ENCODE measurements around the gene MISP3. TPM values are rescaled to one million over a fixed set of nuclear protein-coding genes. Genes with fewer than 3 reads are reported as not detected.
"Not testable (repeated sequence)": the region's sequence is repeated elsewhere in the genome, so short reads cannot be mapped to it uniquely, and the experiment has no call there.

The MISP3 gene
- 1.6 and 2.3 TPM in 2 replicates for total RNA-seq (2014; rRNA removed; shearing (Covaris generic); ENCODE audit: low replicate concordance)

DNA sequence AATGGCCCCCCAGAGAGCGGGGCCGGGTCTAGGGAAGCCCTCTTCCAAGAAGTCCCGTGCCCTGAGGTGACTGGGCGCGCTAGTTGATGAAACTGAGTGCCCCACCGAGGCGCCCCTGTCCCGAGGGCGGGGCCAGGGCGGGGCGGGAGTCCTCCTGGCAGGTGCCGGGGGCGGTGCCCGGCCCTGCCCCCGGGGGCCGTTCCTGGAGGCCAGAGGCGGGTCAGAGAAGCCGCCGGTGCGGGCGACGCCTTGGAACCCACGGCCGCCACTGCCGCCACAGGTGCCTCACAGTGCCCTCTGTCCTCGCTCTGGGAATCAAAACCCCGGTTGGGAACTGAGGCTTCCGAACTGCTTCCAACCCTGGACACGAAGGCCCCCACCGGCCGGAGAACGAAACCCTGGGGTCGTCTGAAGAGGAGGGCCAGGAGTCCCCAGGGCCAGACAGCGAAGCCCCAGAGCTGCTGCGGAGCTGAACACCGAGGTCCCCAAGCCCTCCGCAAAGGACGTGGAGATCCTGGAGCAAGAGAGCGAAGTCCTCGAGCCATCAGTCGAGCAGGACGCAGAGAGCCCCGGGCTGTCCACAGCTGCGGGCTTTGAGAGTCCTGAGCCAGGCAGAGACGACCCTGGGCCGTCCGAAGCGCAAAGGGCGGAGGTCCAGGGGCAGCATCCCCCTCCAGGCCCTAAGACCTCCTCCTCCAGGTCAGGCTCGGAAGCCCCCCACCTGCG is at the start of gene MISP3:
TSS of gene MISP3 (plus strand) at position 252 of the 726 bp plus-strand sequence. CDS start 524 bp downstream, outside the sequence.
- Histone ChIP-seq H3K36me3 (no peaks in the 10 kb centered on the region), H3K9me3 (no peaks in the 10 kb centered on the region), H3K4me3 (peak within 1 kb of the TSS; percentile 64), H3K27me3 (peaks cover 7% of the 10 kb centered on the region)
- no peak for DNase-seq

DNA sequence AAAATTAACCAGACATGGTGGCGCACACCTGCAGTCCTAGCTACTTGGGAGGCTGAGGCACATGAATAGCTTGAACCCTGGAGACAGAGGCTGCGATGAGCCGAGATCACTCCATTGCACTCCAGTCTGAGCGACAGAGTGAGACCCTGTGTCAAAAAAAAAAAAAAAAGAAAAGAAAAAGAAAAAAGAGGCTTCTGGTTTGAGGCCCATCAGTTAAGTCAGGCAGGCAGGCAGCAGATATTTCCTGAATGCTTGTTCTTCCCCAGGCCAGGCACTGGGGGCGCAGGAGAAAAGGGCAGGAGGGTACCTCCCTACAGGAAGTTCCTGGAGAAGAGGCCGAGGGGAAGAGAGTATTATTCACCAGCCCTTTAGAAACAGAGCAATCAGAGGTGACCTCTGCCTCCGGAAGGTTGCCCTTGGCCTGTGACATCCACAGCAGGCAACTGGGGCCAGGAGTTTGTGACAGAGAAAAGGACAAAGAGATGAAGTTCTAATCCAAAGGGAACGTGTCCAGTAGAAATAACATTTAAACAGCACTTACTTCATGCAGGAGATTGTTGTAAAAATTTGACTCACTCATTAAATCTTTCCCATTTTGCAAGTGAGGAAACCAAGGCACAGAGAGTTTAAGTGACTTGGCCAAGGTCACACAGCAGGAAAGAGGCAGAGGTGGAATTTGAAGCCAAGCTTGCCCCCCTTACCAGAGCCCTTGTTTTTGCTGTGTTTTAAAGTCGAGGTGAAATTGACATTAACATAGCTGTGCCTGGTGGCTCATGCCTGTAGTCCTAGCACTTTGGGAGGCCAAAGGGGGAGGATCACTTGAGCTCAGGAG is 49.0 kb upstream of the MISP3 start:
- peak; percentile 80 for DNase-seq
- Histone ChIP-seq H3K36me3 (no peaks in the 10 kb centered on the region), H3K9me3 (no peaks in the 10 kb centered on the region), H3K4me3 (no peak overlapping the region), H3K27me3 (no peaks in the 10 kb centered on the region; the same call in 1 of the 2 replicates)

DNA sequence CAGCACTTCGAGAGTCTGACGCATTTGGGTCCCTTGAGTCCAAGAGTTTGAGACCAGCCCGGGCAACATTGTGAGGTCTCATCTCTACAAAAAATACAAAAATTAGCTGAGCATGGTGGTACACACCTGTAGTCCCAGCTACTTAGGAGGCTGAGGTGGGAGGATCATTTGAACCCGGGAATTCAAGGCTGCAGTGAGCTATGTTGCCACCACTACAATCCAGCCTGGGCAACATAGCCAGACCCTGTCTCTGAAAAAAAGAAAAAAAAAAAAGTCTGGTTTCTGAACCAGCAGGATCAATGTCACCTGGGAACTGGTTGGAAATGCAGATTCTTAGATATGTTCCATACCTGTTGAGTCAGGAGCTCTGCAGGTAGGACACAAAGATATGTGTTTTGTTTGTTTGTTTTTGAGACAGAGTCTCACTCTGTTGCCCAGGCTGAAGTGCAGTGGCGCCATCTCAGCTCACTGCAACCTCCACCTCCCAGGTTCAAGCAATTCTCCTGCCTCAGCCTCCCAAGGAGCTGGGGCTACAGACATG is 45.9 kb upstream of the MISP3 start:
- not testable (repeated sequence) for H3K4me3 ChIP-seq, H3K27me3 ChIP-seq, H3K9me3 ChIP-seq, DNase-seq, H3K36me3 ChIP-seq

DNA sequence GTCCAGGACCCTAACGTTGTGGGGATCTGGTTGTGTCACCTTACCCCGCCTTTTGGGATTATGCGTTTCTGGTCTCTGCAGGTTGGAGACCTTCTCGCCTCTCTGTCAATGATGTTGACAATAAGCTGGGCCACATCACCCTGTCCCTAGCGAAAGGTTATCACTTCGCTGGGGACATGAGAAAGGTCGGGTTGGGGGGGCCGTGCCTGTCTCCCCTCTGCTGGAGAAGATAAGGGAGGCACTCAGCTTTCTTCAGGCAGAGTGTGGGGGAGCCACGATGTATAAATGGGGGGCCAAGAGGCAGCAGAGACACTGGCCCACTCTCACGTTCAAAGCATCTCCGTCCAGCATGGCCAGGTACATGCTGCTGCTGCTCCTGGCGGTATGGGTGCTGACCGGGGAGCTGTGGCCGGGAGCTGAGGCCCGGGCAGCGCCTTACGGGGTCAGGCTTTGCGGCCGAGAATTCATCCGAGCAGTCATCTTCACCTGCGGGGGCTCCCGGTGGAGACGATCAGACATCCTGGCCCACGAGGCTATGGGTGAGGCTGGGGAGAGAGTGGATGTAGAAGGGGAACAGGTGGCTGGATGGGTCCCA is 44.6 kb upstream of the MISP3 start, which contains the start of gene RLN3:
TSS of gene RLN3 (plus strand) at position 293 of the 595 bp plus-strand sequence. CDS start at position 350, 57 bp downstream.
- H3K27me3 ChIP-seq: peaks cover 5% of the 10 kb centered on the region; the same call in 1 of the 2 replicates
- H3K9me3 ChIP-seq: no peaks in the 10 kb centered on the region
- no peaks in the 10 kb centered on the region for H3K36me3 ChIP-seq
- no peak for DNase-seq
- no peak within 1 kb of the TSS for H3K4me3 ChIP-seq

DNA sequence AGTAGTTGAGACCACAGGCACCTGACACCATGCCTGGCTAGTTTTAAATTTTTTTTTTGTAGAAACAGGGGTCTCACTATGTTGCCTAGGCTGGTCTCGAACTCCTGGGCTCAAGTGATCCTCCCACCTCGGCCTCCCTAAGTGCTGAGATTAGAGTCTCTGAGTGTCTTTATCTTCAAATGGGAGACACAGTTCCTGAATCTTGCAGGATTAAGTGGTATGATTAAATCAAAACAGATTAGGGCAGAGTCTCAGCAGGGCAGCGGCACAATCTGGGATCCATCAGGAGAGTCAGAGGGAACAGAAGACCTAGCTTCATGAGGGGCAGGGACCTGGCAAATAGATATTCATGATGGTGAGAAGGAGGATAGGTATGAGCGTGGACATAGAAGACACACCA is 43.7 kb upstream of the MISP3 start:
- no peak overlapping the region for H3K4me3 ChIP-seq
- H3K27me3 ChIP-seq: peaks cover 5% of the 10 kb centered on the region; the same call in 1 of the 2 replicates
- no peaks in the 10 kb centered on the region for H3K36me3 ChIP-seq
- no peaks in the 10 kb centered on the region for H3K9me3 ChIP-seq
- no peak for DNase-seq

DNA sequence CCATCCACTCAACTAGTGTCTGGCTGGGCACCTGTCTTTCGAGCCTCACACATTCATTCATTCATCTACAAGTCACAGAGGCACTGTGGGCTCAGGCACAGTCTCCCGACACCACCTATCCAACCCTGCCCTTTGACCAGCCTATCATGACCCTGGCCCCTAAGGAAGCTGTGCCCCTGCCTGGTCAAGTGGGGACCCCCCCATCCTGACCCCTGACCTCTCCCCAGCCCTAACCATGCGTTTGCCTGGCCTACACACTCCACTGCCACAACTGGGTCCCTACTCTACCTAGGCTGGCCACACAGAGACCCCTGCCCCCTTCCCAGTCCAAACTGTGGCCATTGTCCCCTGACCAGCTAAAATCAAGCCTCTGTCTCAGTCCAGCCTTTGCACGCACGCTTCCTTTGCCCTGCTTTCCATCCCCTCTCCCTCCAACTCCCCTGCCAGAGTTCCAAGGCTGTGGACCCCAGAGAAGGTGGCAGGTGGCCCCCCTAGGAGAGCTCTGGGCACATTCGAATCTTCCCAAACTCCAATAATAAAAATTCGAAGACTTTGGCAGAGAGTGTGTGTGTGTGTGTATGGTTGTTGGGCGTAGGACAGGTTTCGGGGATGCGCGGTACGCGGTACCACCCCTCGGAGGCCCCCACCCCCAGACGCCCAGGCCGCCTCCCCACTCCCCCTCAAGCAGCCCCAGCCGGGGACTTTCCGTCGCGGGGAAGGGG is 41.4 kb upstream of the MISP3 start:
- no peak for DNase-seq
- peaks cover 5% of the 10 kb centered on the region; the same call in 1 of the 2 replicates for H3K27me3 ChIP-seq
- H3K36me3 ChIP-seq: no peaks in the 10 kb centered on the region
- no peaks in the 10 kb centered on the region for H3K9me3 ChIP-seq
- H3K4me3 ChIP-seq: peak overlapping the region; percentile 58

DNA sequence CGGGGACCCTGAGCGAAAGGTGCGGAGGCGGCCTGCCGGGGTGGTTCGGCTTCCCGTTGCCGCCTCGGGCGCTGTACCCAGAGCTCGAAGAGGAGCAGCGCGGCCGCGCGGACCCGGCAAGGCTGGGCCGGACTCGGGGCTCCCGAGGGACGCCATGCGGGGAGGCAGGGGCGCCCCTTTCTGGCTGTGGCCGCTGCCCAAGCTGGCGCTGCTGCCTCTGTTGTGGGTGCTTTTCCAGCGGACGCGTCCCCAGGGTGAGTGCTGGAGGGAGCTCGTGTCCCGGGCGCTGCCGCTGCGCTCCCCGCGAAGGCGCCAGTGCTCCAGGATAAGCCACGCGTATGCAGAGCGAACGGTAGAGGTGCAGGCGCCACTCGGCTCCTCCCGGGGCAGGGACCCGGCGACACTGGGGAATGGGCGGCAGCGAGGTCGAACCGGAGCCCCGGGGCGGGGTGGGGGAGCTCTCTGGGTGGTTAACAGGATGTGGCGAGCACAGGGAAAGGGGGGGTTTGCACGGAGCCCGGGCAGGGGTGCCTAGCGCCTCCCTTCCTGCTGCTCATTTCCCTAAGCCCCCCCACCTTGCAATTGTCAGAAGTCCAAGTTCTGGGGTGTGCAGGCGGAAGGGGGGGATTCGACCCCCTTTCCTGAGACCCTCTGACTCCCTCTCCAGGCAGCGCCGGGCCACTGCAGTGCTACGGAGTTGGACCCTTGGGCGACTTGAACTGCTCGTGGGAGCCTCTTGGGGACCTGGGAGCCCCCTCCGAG is 40.7 kb upstream of the MISP3 start, which contains the start of gene IL27RA:
TSS of gene IL27RA (plus strand) at position 44 of the 762 bp plus-strand sequence. CDS start at position 155, 111 bp downstream.
- H3K27me3 ChIP-seq: peaks cover 5% of the 10 kb centered on the region; the same call in 1 of the 2 replicates

DNA sequence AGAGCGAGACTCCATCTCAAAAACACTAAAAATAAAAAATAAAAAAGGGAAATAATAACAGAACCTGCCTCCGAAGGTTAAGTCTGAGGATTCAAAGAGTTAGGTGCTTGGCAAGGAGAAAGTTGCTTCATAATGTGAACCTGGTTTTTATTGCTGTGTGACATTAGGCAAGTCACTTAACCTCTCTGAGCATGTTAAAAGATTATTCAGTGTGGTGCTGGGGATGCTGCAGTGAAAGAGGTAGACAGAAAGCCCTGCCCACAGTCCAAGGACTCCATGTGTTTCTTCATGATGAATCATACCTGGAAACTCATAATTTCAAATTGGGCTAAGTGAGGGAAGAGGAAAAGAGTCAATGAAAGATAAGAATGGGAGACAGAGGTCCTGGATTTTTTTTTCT is 38.6 kb upstream of the MISP3 start:
- Histone ChIP-seq H3K9me3 (no peaks in the 10 kb centered on the region), H3K36me3 (no peaks in the 10 kb centered on the region), H3K4me3 (no peak overlapping the region), H3K27me3 (0 out of 2 replicates have a peak, but pooled peaks cover 5% of the 10 kb centered on the region)
- no peak for DNase-seq

More for the DNA sequence above, 40.7 kb upstream of the MISP3 start, which contains the start of gene IL27RA:
- peak; percentile 70 for DNase-seq
- H3K9me3 ChIP-seq: no peaks in the 10 kb centered on the region
- peak within 1 kb of the TSS; percentile 58 for H3K4me3 ChIP-seq
- no peaks in the 10 kb centered on the region for H3K36me3 ChIP-seq

DNA sequence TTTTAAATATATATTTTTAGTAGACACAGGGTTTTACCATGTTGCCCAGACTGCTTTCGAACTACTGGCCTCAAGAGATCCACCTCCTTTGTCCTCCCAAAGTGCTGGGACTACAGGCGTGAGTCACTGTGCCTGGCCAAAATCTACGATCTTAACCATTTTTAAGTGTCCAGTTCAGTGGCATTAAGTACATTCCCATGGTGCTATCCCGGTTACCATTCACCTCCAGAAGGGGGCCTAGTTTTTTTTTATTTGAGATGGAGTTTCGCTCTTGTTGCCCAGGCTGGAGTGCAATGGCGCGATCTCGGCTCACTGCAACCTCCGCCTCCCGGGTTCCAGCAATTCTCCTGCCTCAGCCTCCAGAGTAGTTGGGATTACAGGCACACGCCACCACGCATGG is 37.4 kb upstream of the MISP3 start:
- H3K4me3 ChIP-seq, H3K9me3 ChIP-seq, H3K27me3 ChIP-seq, H3K36me3 ChIP-seq, DNase-seq: not testable (repeated sequence)

DNA sequence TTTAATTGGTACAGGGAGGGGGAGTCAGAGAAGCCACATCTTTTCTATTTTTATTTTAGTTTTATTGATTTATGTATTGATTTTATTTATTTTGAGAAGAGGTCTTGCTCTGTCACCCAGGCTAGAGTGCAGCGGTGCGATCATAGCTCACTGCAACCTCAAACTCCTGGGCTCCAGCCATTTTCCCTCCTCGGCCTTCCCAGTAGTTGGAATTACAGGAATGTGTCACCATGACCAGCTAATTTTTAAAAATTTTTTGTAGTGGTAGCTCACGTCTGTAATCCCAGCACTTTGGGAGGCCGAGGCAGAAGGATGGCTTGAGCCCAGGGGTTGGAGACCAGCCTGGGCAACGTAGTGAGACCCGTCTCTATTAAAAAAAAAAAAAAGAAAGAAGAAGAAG is 36.9 kb upstream of the MISP3 start:
- no peaks in the 10 kb centered on the region for H3K36me3 ChIP-seq
- no peak overlapping the region for H3K4me3 ChIP-seq
- no peak for DNase-seq
- H3K27me3 ChIP-seq: 0 out of 2 replicates have a peak, but pooled peaks cover 3% of the 10 kb centered on the region
- no peaks in the 10 kb centered on the region for H3K9me3 ChIP-seq

DNA sequence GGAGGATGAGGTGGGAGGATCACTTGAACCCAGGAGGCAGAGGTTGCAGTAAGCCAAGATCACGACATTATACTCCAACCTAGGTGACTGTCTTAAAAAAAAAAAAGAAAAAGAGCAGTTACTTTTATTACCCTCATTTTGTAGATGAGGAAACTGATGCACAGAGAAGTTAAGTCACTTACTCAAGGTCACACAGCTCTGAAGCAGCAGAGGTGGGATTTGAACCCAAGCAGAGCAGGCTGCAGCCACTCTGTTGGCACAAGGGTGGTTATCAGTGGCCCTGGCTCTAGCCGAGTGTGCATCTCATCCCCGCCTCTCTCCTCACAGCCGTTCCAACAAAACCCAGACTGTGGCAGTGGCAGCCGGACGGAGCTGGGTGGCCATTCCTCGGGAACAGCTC is 33.4 kb upstream of the MISP3 start:
- no peak for DNase-seq
- no peaks in the 10 kb centered on the region for H3K27me3 ChIP-seq
- no peaks in the 10 kb centered on the region for H3K36me3 ChIP-seq
- H3K9me3 ChIP-seq: no peaks in the 10 kb centered on the region
- H3K4me3 ChIP-seq: no peak overlapping the region

DNA sequence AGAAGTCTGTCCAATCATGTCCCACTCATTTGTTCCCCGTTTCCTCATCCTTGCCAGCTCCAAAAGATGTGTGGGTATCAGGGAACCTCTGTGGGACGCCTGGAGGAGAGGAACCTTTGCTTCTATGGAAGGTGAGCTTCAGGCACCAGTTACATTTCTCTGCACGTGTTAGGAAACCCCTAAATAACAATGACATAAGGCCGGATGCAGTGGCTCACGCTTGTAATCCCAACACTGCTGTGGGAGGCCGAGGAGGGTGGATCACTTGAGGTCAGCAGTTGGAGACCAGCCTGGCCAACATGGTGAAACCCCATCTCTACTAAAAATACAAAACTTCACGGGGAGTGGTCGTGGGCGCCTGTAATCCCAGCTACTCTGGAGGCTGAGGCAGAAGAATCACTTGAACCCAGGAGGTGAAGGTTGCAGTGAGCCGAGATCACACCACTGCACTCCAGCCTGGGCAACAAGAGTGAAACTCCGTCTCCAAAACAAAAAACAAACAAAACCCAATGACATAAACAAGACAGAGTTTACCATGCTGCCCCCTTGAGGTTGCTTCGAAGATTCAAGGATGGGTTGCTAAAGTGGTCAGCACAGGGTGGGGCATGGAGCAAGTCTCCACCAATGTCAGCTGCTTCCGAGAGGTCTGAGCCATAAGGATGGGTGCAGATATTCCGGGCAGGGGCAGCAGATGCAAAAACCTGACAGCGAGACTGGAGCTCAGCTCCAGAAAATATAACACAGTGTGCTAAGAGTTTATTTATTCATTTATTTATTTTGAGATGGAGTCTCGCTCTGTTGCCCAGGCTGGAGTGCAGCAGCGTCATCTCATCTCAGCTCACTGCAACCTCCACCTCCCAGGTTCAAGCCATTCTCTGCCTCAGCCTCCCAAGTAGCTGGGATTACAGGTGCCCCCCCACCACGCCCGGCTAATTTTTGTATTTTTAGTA is 29.7 kb upstream of the MISP3 start:
- not testable (repeated sequence) for H3K27me3 ChIP-seq, H3K4me3 ChIP-seq, H3K36me3 ChIP-seq, H3K9me3 ChIP-seq
- peak; percentile 78 for DNase-seq

DNA sequence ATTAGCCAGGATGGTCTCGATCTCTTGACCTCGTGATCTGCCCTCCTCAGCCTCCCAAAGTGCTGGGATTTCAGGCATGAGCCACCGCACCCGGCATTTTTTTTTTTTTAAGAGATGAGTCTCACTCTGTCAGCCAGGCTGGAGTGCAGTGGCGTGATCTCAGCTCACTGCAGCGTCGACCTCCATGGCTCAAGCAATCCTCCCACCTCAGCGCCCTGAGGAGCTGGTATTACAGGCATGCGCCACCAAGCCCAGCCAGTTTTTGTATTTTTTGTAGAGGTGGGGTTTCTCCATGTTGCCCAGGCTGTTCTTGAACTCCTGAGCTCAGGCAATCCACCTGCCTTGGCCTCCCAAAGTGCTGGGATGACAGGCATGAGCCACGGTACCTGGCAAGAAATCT is 24.7 kb upstream of the MISP3 start:
- H3K9me3 ChIP-seq, DNase-seq, H3K27me3 ChIP-seq, H3K4me3 ChIP-seq, H3K36me3 ChIP-seq: not testable (repeated sequence)

DNA sequence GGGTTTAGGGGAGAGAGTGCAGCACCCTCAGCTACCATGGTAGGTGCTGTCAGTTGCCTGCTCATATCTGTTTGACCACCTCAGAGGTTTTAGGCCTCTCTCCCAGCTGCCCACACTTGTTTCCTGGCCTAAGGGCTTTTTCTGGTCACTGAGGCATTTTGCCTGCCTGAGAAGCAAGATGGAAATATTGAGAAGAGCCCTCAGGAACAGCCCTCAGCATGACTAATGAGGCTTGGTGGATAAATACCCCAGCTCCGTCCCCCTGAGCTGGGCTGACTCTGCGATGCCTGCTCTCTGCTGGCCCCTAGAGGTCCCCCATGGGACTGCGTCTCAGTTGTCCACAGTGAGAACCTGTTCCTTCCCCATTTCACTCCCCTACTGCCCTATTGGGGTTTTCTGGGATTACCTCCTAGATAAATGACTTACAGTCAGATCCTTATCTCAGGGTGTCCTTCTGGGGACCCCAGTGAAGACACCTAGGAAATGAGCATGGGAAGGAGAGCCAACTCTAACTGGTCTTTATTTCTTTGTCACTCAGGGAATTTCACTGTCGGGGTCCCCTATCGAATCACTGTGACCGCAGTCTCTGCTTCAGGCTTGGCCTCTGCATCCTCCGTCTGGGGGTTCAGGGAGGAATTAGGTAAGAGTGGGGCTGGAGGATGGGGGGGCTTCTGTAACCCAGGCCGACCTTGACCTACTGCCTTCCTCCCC is 24.0 kb upstream of the MISP3 start:
- H3K4me3 ChIP-seq: no peak overlapping the region
- H3K9me3 ChIP-seq: peaks cover 7% of the 10 kb centered on the region
- no peaks in the 10 kb centered on the region for H3K27me3 ChIP-seq
- H3K36me3 ChIP-seq: peaks cover 4% of the 10 kb centered on the region
- no peak for DNase-seq
